NCI-H526 treated with DMSO at 0.1 percent for 48 hours (cell line): ENCODE measurements around the gene RBMS1.
A peak's percentile ranks its signal among the peaks of the same experiment; 100 is the strongest.

ENCODE experiments used
- DNase-seq: peaks from one replicate; lab custom pipeline; 2025; lab: John Stamatoyannopoulos, UW

Gene RBMS1, protein sequence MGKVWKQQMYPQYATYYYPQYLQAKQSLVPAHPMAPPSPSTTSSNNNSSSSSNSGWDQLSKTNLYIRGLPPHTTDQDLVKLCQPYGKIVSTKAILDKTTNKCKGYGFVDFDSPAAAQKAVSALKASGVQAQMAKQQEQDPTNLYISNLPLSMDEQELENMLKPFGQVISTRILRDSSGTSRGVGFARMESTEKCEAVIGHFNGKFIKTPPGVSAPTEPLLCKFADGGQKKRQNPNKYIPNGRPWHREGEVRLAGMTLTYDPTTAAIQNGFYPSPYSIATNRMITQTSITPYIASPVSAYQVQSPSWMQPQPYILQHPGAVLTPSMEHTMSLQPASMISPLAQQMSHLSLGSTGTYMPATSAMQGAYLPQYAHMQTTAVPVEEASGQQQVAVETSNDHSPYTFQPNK

DNA sequence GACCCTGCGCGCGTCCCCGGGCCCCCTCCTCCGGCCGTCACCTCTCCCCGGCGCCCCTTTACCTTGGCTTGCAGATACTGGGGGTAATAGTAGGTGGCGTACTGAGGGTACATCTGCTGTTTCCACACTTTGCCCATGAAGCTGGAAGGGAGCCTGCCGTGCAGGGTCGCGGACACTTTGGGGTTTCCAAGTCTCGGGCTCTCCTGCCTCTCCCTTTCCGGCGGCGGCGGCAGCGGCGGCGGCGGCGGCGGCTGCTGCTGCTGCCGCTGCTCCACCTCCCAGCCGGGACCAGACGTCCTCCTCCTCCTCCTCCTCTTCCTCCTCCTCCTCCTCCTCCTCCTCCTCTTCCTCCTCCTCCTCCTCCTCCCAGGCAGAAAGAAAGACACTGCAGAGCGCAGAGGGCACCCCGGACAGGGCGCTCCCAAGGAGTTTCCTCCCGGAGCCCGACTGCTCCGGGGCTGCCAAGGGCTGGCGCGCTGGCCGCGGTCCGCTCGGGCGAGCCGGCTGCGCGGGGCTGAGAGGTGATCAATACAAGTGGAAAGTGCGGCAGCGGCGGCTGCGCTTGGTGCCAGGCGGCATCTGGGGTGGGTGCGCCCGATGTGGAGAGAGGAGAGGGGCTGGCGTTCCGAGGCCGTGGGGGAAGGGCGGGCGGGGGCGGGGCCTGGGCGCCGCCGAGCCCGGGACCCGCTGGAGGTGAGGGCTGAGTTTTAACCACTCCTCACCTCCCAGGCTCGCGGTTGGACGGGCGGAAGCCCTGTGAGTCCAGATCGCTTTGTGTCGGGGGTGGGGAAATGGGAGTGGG, at the start of gene RBMS1:
RBMS1 (minus strand) TSS at position 581 of the 802 bp plus-strand sequence; CDS start at position 137, 444 bp downstream.
- peak; percentile 36 for DNase-seq

DNA sequence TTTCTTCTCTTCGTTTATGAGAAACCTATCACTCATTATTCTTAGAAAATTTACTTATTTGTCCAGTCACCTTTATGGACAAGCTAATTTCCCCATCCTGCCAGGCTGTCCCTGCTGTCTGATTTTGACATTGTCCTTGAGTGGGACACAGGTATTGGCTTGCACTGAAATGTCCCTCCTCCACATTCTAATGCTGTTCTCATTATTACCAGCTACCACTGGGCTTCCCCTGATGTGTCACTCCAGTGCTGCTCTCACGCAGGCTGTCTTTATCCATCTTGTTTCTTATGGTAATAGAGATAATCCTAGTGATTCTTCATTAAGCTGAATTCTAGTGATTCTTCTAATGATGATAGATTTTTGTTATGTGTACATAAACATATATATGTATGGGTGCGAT, 48.1 kb upstream of the RBMS1 start:
- no peak for DNase-seq

DNA sequence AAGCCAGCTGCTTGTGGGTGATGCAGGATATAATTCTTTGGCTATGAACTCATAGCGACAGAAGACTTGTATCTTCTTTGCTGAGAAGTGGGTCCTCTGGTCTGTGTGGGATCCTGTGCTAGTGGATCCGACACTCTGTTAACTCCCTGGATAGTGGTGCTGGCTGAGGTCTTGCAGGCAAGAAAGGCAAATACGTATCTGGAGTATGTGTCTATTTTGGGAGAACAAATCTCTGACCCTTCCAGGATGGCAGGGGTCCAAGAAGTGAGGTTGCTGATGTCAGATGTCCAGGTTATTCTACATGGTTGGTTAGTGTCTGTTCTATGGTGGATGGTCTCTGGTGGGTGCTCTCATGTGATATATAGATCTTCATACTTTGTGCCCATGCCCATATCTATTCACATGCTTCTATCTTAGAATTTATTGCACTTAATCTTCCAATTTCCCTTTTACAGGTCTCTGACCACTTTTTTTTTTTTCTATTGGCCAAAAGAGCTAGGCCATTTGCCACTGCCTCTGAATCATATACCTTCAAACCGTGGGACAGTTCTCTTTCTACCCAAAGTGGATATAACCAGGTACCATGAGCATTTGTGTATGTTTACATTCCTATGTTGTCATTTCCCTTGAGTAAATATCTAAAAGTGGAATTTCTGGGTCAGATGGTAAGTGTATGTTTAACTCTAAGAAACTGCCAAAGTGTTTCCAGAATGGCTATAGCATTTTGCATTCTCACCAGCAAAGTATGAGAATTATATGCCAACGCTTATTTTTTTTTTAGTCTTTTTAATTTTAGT, 45.1 kb upstream of the RBMS1 start:
- no peak for DNase-seq

DNA sequence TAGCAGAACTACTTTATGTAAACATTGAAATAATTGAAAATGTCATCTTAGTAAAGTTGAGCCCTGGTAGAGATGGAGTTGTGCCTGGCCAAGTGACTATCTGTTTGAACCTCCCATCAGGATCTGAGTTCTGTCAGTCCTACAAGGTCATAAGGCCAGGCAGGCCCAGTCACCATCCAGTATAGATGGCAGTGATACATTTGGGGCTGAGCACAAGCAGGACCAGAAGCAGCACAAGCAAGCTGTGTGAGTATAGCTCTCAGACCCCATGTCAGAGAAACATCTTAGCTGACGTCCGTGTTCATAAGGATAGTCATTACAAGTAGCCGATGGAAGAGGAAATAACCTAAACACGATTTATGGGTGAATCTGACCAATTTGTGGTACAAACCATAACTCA, 44.5 kb upstream of the RBMS1 start:
- DNase-seq = no peak

DNA sequence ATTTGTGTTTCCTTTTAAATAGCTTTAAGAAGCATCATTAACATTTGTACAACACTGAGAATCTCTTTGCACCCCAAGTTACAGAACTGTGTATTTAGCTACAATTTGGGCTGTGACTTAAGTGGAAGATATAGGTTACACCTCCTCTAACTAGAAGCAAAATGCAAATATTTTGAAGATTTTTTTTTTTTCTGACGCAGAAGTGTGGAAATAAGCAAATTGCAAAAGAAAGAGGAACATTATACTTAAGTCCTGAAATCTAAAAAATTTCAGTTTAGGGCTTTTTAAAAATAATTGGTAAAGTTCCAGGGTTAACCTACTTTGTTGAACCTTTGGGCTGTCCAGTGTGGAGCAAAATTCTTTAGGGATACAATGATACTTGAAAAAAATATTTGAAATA, 41.4 kb upstream of the RBMS1 start:
- no peak for DNase-seq

DNA sequence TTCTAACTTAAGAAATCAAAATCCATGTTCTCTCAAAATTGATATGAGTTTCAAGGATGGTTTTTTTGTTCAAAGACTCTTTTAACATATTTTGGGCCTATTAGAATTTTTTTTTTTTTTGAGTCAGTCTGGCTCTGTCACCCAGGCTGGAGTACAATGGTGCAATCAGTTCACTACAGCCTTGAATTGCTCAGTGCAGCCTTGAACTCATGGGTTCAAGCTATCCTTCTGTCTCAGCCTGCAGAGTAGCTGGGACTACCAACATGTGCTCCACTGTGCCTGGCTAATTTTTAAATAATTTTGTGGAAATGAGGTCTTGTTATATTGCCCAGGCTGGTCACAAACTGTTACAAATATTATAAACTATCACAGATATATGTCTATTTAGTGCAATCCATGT, 40.6 kb upstream of the RBMS1 start:
- DNase-seq = no peak

DNA sequence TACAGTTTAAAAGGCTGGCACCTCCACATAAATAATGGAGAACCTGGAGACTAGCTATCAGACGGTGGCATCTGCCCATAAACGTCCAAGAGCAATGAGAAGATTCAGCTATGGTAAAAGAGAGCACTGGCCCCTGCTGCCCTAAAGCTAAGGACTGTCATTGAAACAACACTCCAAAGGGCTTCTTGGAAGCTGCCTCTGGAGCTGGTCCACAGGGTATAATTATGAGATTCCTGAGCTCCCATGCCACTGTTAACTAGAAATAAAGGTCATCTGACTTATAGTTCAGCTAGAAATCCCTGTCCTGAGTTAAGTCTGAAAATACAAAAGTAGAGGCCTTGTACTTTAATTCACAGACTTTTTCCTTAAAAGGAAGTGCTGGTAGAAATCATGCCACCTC, 39.9 kb upstream of the RBMS1 start:
- DNase-seq = no peak

DNA sequence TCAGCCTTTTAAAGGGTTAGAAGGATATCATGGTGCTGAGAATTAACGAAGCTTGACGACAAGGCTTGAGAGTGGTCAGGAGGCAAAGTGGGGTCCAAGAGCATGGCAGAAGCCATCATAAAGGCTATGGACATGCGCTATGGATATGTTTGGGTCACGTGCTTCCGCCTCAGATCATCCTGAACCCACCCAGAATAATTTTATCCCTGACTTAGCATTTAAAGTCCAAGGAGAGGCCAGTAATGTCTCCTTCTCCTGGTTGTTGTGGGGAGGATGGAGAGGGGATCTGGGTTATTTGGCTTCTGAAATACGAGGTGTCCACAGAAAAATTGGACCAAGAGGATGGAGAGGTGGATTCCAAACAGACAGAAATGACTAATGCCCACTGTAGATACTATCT, 38.8 kb upstream of the RBMS1 start:
- DNase-seq = no peak

DNA sequence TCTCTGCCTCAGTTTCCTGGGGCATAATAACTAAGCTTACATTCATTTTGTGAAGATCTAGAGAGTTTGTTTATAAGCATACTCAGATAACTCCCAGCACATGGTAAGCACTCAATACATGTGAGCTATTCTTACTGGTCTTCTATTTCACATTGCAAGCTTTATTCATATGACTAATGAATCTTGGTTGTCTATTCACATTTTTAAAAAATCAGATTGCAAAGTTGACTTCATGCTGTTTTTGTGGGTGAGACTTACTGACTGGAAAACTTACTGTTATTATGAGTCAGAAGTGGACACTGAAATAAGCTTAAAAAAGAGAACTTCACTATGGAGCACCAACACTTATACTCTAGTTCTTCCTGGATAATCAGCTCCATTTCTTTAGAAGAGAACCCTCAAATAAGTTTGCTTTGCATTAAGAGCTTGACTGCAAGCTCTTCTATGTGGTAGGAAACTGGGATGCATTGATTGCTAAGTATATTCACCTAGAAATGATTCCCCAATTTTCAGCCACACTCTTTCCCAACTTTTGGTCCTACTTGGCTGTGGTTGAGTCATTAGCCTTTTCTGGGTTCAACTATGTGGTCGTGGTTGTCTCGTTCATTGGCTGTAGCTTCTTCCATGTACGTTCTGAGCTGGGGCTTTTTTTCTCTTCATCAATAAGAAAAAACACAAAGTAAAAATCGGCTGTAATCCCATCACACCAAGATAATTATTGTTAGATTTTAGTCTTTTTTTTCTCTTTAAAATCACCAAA, 29.5 kb upstream of the RBMS1 start:
- no peak for DNase-seq

DNA sequence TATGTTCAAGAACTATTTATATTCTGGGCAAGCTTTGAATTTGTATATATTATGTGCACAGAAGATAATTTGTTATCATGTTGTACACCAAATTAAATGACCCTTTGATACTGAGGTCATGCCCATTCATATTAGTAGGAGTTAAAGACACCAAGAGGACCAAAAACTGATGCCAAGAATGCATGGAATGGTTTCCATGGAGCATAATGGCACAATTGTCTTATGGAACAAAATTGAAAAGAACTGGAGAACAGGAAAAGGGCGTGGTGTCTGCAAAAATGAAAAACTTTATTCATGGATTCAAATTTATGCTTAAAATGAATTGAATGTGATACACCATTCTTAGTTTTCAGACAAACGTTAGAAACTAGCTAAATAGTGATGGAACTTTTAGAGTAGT, 24.1 kb upstream of the RBMS1 start:
- DNase-seq = no peak

DNA sequence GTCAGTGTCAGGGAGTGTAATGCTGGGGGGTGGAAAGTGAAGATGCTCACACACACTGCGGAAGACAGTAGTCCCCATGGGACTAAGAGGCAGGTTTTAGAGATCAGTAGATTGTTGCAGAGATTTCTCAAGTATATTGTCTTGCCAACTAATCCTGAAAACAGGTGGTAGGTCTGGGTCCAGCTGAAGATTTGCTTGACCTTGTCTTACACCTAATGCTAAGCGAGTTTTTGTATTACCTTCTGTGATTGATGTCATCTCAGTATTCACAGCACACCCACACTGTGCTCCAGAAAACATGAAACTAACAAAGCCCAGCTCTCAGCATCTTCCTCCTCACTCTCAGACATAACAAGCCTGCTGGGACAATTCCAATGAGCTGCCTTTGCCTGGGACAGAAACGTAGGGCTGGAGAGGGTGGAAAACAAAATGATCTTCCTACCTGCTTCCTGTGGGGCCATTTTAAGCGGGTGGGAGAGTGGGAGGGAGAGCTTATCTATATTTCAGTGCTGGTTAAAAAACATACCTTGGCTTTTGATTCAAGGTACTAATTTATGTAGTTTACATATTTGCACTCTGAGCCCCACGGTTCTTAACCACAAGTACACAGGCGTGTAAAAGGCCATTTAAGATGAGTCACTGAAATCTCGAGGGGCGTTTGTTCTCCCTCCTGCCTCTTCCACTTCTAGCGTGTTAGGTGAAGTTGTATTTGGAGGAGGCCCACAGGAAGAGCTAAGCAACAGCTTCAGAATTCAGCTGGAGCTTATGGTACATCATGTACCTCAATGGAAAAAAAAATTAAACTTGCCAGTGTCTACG, 23.1 kb upstream of the RBMS1 start:
- no peak for DNase-seq

DNA sequence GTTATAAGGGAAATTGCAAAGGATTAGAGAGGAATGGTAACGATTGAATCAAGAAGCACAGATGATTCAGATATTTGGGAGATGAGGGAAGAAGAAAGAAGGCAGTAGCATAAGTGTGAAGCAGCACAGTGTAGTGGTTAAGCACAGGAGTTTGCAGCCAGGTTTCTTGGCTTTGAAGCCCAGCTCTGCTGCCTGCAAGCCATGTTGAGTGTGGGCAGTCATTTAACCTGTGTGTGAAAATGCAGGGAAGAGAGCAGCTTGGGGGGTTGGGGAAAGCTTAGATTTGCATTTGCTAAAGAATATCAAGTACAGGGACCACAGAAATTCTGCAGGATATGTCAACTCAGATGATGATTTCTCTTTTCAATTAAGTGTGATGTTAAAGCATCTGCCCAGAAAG, 21.5 kb upstream of the RBMS1 start:
- no peak for DNase-seq

DNA sequence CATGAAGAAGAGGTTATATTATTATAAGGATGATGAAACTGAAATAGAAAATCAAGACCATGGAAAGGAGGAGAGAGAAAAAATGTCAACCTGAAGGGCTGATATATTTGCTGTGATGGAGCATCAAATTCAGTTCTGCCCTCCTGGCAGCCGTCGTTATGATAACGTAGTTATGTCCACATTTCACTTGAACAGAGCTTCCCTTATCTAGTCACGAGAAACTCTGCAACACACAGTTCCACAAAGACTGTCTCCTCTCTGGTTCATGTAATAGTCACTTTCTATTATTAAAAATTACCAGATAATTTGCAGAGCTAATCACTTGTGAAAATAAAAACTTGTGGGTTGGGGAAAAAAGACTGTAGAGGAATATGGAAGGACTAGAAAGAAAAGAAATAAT, 19.5 kb upstream of the RBMS1 start:
- no peak for DNase-seq

DNA sequence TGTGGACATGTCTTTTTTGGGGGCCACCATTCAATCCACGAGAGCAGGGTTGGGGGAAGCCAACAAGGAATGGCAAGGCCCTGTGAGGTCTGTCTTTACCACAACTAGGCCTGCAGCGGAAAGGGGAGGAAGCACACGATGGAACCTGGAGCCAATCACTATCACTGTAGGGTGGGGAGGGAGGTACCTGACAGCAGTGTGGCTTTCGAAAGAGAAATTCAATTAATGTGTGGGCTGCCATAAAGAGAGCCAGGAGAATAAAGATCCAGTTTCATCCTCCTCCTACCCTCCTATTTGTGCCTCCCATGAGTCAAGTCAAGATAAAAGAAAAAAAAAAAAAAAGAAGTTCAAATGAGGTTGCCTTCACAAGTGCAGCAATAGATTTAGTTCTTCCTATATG, 18.9 kb upstream of the RBMS1 start:
- no peak for DNase-seq

DNA sequence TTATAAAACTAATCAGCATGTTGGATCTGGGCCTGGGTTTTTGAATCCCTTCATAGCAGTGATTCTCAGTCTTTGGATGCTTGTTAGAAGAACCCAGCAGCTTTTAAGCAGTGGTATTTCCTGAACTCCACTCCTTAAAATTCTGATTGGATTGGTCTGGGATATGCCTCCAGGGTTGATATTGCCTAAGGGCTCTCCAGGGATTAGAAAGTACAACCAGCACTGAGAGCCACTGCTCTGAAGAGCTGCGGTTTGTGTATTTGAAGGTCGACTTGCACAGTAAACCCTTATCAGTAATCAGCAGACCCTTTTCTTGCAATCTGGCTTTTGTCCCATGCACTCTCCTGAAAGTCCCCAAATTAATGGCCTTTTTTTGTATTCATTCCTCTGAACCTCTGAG, 17.0 kb upstream of the RBMS1 start:
- DNase-seq = no peak

DNA sequence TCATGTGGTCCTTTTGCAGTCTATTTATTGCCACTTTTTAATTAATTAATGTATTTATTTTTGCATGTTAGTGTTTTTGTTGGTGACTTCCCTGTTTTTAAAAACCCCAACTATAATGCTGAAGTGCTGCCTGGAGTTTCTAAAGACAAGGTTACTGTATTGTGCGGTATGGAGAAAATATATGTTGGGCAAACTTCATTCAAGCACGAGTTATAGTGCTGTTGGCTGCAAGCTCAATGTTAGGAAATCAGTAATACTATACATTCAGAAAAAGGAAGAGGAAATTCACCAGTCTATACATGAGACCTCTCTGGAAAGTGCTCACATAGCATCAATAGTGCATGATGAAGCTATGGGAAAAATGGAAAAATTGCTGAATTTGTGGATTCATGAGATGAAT, 15.4 kb upstream of the RBMS1 start:
- DNase-seq = no peak

DNA sequence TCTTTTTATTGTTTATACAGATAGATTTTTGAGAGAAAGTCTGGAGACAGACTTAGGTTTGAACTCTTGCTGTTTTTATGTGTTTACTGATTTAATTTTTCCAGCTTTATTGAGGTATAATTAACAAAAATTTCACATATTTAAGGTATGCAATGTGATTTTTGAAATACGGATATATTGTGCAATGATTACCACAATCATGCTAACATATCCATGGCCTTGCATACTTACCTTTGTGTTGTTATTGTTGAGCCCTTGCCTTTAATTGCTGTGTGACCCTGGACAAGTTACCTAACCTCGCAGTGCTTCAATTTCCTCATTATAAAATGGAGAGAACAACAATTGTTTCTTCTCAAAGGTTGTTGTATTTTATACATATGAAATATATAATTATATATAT, 13.9 kb upstream of the RBMS1 start:
- no peak for DNase-seq

DNA sequence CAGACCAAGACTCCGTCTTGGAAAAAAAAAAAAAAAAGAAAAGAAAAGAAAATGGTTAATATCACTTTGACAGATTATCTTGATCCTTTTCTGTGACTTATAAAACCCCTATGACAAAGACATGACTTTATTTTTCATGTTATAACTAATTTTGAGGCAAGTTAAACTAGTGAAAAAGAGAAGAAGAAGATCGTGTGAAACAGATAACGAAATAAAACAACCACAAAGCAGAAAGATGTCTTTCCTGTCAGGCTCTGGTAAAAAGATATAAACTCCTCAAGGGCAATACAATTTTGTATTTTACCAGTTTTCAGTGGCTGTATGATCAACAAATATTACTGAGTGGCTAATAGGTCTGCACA, 13.4 kb upstream of the RBMS1 start:
- no peak for DNase-seq

DNA sequence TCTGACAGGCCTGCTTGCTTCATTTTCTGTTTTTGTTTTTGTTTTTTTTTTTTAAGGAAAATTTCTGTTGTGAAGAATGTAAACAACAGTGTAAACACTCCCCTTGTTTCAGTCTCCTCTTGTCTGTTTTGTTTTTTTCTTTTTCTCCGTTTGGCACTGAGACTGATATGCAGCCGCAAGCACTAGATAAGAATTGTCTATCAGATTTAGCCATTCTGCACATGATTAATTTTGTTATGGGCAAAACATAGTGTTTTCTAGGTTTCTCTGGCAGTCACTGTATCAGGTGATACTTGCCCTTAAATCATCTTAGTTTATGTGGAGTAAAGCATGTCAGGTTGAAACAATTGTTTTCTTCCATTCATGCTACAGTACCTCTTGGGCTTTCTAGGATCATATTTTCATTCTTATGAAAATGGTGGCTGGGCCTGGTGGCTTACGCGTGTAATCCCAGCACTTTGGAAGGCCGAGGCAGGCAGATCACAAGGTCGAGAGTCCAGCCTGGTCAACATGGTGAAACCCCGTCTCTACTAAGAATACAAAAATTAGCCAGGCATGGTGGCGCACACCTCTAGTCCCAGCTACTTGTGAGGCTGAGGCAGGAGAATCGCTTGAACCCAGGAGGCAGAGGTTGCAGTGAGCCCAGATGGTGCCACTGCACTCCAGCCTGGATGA, 12.9 kb upstream of the RBMS1 start:
- DNase-seq = no peak

DNA sequence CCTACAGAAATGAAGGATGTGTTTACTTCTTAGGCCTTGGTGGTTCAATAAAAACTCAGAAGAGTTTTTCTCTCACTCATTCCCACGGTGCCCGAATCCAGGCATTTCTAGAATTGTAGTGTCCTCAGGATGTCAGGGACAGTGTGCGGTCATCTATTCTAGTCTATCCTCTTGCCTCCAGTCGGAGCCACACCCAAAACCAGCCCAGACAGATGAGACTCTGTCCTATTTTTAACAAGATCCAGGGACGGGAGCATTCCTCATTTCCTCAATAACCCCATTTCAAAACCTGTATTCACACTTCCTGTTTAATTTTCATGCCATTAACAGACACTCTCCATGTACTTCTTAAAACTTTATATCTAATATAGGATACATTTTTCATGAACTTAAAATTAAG, 11.6 kb upstream of the RBMS1 start:
- no peak for DNase-seq

DNA sequence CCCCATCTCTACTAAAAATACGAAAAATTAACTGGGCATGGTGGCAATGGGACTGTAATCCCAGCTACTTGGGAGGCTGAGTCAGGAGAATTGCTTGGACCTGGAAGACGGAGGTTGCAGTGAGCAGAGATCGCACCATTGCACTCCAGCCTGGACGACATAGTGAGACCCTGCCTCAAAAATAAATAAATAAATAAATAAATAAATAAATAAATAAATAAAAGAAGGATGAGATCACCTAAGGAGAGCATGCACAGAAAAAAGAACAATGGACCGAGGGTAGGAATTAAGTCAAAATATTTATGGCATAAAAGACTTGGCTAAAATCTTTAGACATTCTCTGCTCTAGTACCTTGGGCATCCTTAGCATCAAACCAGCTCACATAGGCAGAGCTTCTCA, 8.9 kb upstream of the RBMS1 start:
- no peak for DNase-seq
